HepG2 (cell line): ENCODE data around the gene DEGS1. TPM values are rescaled to one million over a fixed set of nuclear protein-coding genes. Genes with fewer than 3 reads are reported as not detected.

Experiments
- KIAA2018 ChIP-seq: sonication (generic); formaldehyde crosslinking; IDR thresholded peaks from 2 replicates; pipeline ENCODE4 v1.5.0; 2020; ENCODE audit warnings: mild to moderate bottlenecking, missing genetic modification reagents, borderline replicate concordance
- NR1H2 ChIP-seq: sonication (generic); formaldehyde crosslinking; IDR thresholded peaks from 2 replicates; pipeline ENCODE4 v1.8.1; 2022; ENCODE audit warnings: low read depth, missing genetic modification reagents, borderline replicate concordance
- SIN3A ChIP-seq: IDR thresholded peaks from 2 replicates; pipeline ENCODE4 v1.6.1; 2011; ENCODE audit warnings: low read depth, mild to moderate bottlenecking, control low read depth, low read length, borderline replicate concordance
- STAG1 ChIP-seq: sonication (generic); formaldehyde crosslinking; IDR thresholded peaks from 2 replicates; pipeline ENCODE4 v1.4.0; 2020; ENCODE audit warnings: missing genetic modification reagents
- ZNF407 ChIP-seq: sonication (generic); formaldehyde crosslinking; IDR thresholded peaks from one replicate; pipeline ENCODE4 v1.5.1; 2020; ENCODE audit warnings: mild to moderate bottlenecking, missing genetic modification reagents; ENCODE audit errors: not compliant biosample characterization
- ZNF460 ChIP-seq: sonication (generic); formaldehyde crosslinking; IDR thresholded peaks from 2 replicates; pipeline ENCODE4 v1.5.1; 2020; ENCODE audit warnings: missing genetic modification reagents, mild to moderate bottlenecking, borderline replicate concordance
- ZNF496 ChIP-seq: sonication (generic); formaldehyde crosslinking; IDR thresholded peaks from 2 replicates; pipeline ENCODE4 v1.8.1; 2023; ENCODE audit warnings: mild to moderate bottlenecking, moderate library complexity, missing genetic modification reagents; ENCODE audit not compliant: insufficient replicate concordance
- ZNF776 ChIP-seq: sonication (generic); formaldehyde crosslinking; IDR thresholded peaks from 2 replicates; pipeline ENCODE4 v1.4.0; 2020; ENCODE audit warnings: mild to moderate bottlenecking, missing genetic modification reagents
- ZNF800 ChIP-seq: sonication (generic); formaldehyde crosslinking; IDR thresholded peaks from 2 replicates; pipeline ENCODE4 v1.4.0; 2020; ENCODE audit warnings: missing genetic modification reagents
- polyA plus RNA-seq, 8 experiments: library from polyadenylated mRNA; depleted of rRNA in 3 of 8; stranded (reverse) in 7 of 8; unstranded in 1 of 8; fragments of >200 nt; fragmentation: Illumina TruSeq in 4 of 8; extraction: Trizol in 4 of 8; gene quantifications; 2 replicates each; pipeline versions ENCODE4 v1.2.1 to v1.2.3, GENCODE V29; 2011 to 2016; ENCODE audit warnings: low read depth in 4 of 8, missing spikeins in 1 of 8, mixed read lengths in 1 of 8; ENCODE audit not compliant: insufficient read depth in 1 of 8
- total RNA-seq, 5 experiments: library from RNA; depleted of rRNA; stranded (reverse); fragments of >200 nt; fragmentation: Illumina TruSeq; extraction: Trizol; gene quantifications; 2 replicates each; pipeline ENCODE4 v1.2.3, GENCODE V29; 2016; ENCODE audit warnings: low read depth in 1 of 5

The DEGS1 gene
- total and polyA plus RNA-seq, 2 of the 13 experiments (the other 11 are each of a cell fraction or from before 2014, with no cell fraction given) = 18.1 to 35.9 TPM

GRCh38 chr1:224182866-224183590 is at the start of gene DEGS1 (continued):
- TF ChIP-seq ZNF407 (no peak), KIAA2018 (CRISPR knock-in tag) (no peak), ZNF496 (CRISPR knock-in tag) (no peak), STAG1 (CRISPR knock-in tag) (no peak), SIN3A (no peak), ZNF800 (CRISPR knock-in tag) (0 out of 2 replicates have a peak, but pooled peaks have one; percentile 1), ZNF776 (CRISPR knock-in tag) (peak; percentile 73; the same call in 1 of the 2 replicates), ZNF460 (CRISPR knock-in tag) (no peak), NR1H2 (no peak)
